GM18511 (cell line): ENCODE results near the gene CLCN4.

Experiments
- ATAC-seq: cut with Tn5 transposase; IDR thresholded peaks from one replicate; pipeline ENCODE4 v1.9.1; 2021; ENCODE audit warnings: mild to moderate bottlenecking, moderate library complexity; ENCODE audit not compliant: unreplicated experiment

CLCN4 gene

DNA sequence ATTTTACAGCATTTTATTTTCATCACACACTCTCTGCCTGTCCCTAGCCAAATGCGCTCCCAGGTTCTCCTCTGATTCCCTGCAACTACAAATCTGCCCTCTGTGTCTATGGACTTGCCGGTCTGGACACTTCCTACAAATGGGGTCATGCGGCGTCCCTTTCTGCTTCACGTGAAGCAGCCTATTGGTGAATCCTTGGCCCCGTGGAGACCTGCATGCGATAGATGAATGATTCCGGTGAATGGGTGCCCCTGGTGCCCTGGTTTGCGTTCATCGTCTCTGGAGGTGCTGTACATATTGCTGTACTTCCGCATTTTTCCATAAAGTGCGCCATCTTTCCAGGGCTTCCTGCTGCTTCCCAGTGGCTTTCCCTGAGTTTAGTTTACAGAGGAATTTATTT lies 27.5 kb upstream of the CLCN4 start:
- ATAC-seq: no peak

DNA sequence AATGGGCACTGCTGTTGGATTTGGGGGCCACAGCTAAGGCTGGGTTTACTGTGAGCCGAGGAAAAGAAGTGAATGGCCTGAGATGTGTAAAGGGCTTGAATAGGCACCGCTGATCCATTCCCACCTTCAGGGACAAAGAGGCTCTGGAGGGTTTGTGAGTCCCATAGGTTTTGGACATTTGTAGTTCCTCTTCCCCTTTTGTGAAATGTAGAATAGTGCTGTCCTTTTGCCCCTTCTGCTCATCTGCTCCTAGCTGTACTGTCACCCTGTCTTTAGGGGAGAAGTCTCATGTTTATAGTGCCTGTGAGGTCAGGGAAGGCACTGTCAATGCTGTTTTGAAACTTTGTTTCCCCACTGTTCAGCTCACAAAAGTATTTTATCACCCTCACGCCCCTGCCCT lies 26.4 kb upstream of the CLCN4 start:
- ATAC-seq: no peak

DNA sequence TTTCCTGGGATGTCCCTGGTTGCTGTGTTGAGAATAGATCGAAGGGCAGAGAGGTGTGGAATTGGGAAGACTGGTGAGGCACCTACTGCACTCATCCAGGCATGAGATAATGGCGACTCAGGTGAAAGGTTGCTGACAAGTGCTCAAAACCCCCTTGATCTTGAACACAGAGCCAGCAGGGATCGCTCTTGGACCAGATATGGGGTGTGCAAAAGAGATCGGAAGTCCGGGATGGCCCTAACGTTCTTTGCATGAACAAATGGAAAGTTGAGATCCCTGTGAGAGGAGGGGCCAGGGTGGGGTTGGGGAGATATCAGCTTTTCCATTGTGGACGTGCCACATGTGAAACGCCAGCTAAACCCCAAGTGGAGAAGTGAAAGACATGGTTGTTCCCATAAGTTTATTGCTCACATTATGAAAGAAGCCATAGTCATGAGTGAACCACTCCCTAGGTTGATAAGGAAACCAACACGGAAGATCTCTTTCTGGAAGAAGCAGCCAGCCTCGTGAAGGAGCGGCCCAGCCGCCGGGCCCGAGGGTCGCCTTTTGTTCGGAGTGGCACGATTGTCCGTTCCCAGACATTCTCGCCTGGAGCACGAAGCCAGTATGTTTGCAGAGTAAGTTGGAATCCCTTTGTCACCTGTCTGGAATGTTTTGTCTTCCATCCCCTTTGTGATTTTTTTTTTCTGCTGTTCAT lies 22.6 kb upstream of the CLCN4 start:
- no peak for ATAC-seq

DNA sequence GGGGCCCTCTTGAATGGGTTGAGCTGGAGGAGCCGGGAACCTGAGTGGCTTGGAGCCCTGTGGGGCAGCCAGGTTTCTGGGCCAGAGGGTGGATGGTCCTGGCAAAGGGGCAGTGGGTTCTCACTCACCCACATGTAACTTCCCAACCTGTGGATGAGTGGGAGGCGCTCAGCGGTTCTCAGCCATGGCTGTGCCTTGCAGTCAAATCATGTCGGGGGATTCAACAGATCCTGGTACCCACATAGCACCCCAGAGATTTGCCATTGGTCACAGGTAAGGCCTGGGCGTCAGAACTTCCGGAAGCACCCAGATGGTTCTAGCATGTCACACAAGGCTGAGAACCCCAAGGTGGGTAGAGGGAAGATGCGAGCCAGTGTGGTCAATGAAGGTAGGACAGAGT lies 21.9 kb upstream of the CLCN4 start:
- ATAC-seq: no peak

DNA sequence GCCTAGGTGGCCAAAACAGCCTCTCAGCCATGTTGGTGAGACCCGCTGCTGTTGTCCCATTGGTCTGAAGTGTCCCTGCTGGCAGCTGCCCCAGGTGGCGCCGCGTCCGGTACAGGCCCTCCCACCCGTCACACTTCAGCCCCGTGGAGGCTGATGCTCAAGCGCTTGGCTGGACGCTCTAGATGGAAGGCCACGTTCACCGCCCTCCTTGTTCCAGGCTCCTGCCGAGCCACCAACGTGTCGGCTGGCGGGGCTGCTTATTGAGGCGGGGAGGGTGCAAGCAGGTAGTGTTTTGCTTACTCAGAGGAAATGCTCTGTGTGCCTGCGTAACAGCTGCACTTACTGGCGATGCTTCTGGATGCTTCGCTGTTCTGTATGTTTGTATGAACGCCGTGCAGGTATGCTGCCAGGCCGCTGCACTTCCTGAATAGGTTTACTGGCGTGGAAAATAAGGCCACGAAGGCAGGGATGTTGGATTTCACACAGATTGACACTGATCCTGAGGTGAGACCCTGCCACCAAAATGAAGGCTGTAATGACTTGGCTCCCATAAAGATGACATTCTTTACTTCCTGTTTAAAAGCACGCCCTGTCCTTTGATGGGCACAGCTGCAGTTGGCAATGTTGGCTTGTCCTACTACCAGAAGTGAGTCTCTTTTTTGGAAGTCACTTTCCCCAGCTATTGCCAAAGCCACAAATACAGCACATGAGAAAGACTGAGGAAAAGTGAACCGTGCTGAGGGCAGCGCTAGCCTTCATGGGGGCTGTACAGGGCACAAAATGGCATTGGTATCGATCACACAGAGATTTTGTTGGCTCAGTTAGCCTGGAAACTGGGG lies 21.0 kb upstream of the CLCN4 start:
- ATAC-seq: no peak

DNA sequence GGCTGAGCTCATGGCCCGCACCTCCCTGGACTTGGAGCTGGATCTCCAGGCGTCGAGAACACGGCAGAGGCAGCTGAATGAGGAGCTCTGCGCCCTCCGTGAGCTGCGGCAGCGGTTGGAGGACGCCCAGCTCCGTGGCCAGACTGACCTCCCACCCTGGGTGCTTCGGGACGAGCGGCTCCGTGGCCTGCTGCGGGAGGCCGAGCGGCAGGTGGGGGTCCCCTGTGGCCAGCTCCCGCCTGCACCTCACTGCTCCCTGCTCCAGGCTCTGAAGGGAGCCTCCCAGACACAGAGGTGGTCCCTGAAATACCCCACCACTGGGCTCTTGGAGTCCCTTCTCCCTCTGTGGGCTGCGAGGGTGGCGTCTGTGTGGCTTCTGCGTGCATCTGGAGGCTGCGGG lies 18.0 kb upstream of the CLCN4 start:
- ATAC-seq: no peak

DNA sequence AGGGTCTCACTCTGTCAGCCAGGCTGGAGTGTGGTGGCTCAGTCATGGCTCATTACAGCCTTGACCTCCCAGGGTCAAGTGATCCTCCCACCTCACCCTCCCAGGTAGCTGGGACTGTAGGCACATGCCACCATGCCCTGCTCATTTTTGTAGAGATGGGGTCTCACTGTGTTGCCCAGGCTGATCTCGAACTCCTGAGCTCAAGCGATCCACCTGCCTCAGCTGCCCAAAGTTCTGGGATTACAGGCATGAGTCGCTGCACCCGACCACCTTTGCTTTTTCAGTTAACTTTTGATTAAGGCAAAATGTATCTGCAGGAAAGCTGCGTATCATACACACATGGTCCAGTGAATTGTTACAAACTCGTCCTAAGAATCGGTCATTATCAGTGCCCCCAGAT lies 16.5 kb upstream of the CLCN4 start:
- no peak for ATAC-seq

DNA sequence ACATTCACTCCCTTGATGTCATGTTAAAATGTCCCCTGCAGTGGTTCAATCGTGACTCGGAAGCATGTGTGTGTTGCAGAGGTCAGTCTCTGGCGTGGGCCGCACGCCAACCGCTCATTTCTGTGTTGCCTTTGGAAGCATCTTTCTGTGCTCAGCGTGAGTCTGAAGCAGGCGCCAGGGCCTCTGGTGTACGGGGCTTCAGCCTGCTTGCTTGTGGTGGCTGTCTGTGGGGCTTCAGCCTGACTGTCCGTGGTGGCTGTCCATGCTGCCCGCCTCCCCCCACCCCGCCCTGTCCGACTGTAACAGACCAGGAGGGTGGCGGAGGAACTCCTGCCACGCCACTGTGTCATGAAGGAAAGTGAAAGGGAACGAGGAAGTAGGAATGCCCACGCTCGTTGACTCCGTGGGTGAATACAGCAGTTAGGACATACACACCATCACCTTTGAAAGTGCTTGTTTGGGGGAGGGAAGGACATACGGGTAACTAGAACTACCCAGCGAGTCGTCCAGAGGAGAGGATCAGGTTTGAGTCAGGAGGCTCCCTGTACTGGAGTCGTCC lies 14.7 kb upstream of the CLCN4 start:
- ATAC-seq: no peak

DNA sequence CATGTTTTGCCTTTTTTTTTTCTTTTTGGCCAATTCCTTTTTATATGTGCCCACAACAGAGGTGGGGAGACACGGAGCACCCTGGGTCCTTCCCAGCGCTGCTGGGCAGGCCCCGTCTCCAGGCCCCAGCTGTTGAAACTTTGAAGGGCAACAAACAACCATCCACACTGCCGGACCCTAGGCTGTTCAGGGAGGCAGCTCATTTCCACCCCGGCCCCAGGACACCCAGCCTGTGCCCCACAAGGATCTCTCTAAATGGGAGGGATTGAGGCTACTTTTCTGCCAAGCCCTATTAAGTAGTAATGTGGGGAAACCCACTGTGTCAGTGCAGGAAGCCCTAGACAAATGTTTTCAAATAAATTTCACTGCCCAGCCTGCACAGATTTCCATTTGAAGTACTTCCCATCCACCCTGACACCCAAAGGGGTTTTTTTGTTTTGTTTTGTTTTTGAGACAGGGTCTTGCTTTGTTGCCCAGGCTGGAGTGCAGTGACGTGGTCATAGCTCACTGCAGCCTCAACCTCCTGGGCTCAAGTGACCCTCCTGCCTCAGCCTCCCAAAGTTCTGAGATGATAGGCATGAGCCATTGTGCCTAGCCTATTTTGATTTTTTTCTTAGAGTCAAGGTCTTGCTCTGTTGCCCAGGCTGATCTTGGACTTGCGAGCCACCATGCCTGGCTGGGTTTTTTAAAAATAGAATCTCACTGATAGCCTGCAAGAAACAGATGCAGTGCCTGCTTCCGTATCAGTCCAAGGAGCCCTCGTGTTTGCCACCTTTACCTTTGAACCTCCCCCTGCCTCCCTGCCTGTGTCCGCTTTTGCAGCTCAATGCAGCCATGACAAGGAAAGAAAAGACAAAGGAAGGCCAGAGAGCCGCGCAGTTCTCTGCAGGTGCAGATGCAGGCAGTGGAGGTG lies 13.4 kb upstream of the CLCN4 start:
- ATAC-seq: no peak

DNA sequence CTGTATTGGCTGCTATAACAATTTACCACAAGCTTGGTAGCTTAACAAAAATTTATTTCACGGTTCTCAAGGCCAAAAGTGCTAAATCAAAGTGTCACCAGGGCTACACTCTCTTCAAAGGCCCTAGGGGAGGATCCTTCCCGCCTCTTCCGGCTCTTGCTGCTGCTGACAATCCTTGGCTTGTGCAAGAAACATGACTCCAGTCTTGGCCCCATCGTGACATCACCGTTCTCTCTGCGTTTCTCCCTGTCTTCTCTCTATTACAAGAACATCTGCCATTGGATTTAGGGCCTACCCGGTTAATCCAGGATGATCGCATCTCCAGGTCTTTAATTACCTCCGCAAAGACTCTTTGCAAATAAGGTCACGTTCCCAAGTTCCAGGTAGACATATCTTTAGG lies 10.4 kb upstream of the CLCN4 start:
- no peak for ATAC-seq

DNA sequence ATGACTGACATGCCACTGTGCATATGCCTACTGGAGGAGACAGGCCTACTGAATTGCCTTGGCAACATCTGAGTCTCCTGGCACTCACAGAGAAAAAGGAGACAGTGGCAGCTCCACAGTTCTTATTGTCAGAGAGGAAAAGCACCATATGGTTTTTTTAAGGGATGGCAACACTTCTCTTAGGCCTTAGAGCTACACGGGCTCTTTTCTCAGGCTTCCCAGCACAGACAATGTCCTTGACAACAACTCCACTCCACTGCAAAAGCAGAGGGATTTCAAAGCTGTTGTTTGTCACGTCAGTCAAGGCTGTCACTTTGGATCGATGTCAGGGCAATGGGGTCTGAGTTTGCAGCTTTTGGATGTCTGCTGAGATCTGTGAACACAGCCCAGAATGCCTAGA lies 4.7 kb upstream of the CLCN4 start:
- no peak for ATAC-seq

DNA sequence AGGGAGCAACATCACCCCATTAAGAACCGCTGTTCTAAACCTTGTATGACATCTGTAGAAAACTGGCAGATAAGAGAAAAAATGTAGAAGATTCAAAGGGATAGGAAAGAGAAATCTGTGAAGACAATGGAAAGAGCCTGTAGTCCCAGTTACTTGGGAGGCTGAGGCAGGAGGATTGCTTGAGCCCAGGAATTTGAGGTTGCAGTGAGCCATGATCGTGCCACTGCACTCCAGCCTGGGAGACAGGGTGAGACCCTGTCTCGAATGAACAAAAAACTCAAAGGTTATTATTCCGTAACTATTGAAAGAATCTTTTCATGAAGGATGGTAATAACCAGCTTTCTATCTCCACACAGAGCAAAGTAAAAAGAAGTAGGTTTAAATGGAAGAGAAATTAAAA lies 1.6 kb upstream of the CLCN4 start:
- no peak for ATAC-seq

DNA sequence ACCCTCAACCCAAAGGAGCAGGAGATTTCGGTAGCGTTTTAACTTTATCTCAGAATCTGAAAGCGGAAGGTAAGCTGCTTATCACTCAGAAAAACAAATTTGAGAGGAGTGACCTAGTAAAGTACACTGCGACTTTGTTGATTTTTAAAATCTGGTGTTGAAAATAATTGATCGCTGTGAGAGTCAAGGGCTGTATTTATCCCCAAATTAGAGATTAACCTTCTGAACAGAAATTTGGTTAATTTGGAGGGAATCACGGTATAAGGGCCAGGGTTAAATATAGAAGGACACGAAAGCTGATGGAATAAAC lies 212 bp downstream of the CLCN4 start:
- peak; percentile 25 for ATAC-seq

DNA sequence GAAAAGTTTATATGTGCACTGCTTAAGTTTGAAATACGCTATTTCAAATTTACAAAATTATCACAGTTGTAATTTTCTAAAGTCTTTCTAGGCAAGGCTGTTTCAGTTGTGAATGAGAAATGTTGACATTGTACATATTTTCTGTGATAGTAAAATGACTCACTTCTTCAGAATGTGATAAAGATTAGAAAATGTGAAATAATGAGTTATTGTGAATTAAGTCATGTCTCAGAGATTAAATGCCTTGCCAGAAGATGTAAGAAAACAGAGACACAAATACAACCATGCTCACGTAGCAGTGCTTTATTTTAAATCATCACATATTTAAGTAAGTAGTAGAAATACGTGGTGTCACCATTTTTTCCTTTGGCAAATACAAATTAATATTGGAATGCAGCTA lies 768 bp downstream of the CLCN4 start:
- no peak for ATAC-seq

DNA sequence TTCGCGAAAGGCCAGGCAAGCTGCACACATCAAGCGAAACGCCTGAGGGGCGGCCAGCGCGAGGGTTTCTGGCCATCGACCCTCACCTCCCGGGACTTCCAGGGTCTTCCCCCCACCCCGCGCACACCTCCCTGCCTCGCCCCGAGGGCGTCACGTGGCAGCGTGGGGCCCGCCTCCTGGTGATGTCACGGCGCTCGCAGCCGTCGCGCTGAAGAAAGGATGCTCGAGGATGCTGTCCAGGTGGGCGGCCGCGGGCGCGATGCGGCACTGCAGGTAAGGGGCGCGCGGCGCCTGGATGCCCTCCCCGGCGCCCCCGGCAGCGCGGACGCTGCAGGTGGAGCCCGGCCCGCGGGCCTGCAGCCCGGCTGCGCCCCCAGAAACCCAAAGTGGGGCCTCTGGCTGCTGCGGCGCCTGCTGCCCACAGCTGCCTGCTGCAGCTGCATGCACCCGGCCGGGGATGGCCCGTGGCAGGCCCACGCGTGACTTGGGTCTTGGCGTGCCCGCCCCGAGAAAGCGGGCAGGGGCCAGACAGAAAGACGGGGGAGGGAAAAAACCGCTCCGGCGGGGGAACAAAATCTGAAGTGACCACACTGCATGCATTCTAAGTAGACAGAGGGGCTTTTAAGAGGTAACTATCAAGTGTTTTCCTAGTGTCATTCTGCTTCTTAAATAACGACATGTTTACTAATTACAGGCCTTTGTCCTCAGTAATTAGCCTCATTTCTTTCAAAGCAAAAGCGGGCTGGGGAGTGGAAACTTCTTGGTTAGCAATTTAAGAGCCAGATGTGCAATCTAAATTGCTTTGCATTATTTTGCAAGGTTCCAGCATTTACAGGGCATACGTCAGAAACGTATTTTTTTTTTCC lies 1.7 kb downstream of the CLCN4 start:
- ATAC-seq: no peak

DNA sequence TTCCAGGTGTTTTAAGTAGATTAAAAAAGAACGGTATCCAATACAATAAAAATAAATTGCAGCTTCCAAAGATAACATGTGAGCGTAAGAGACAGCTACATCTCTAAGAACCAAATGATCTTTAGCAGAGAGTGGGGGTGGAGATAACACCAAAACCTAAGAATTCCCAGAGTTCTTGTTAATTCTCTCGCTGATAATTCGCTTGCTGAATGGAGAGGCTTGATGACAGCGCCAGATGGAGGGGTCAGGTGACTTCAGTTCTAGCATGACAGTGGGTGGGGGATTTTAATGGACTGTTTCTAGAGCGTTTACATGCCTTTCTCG lies 2.3 kb downstream of the CLCN4 start:
- ATAC-seq: no peak

DNA sequence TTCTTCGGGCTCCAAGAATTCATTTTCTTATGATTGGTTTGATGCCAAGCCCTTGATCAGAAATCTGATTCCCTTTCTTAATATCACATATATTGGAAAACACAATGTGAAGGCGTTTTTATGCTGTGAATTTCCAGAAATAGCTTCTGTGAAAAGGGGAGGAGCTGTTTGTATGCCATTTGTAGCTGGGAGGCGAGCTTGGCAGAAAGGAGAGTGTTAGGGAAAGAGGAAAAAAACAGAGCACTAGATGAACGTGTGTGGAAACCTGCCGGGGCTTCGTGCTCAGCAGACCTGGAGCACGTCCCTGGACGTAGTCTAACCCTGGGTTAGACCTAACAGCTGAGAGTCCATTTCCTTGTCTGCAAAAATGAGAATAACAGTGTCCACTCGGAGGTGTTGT lies 3.4 kb downstream of the CLCN4 start:
- ATAC-seq: no peak

DNA sequence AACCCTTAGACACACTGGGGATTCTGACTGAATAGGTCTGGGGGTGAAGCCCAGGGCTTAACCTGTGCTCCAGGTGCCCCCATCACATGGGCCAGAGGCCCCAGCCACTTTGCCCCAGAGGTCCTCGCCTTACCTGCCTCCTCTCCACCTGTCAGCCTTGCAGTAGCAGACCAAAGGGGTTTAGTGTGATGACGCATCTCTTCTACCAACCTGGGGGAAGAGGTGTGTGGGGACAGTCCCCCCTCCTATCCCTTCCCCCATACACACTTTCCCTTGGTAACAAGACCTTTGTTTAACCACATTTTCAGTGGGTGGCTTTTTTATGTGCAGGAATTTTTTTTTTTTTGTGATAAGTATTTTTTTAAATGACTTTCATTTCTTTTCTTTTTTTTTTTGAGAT lies 6.3 kb downstream of the CLCN4 start:
- ATAC-seq: no peak

DNA sequence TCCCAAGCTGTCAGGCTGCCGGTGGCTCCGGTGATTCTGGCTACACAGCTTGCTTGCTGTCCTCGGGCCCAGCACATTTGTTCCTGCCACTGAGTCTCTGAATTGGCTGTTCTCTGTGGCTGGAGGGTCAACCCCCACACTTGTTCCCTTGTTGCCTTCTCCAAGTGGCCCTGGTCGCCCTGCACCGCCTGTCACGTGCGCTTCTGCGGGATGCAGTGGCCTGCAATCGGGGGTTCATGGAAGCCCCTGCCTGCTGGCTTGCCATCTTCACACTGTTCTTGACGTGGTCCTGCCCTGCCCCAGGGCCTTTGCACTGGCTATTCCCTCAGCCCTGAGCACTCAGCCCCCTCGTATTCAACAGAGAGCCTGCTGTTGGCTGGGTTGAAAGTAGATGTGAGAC lies 8.1 kb downstream of the CLCN4 start:
- no peak for ATAC-seq

DNA sequence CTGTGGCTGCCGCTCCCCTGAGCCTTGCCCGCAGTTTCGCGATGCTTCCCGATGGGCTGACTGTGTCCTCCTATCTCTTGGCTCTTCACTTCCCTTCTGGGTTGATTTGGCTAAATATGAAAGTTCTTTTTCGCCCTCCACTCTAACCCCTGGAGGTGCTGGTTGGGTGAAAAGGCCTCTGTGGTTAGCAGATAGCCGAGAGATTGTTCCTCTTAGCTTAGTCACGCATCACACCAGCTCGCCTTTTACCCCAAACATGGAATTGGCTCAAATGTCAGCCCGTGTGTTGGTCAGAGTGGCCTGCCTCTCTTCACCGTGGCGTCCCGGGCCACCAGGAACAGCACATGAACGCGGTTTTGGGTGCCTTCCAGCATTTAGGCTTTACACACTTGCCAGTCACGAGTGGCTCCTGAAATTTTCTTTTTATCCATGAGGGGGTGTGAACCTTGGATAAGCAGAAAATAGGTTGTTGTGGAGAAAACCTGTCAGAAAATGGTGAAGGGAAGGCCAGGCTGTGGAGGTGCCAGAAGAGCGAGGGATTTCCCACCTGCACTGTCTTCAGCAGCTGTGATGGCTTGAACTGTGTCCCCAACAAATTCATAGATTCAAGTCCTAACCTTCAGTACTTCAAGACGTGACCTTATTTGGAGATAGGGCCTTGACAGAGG lies 8.9 kb downstream of the CLCN4 start:
- no peak for ATAC-seq
